Head of caudate nucleus (tissue), 42 donors: ENCODE results near the gene ZNF558.
A peak's percentile ranks its signal among the peaks of the same experiment; 100 is the strongest.

ENCODE experiments used
- DNase-seq, 42 donors: peaks; one replicate each; pipeline versions ENCODE4 v3.0.0 to v3.0.0-alpha.2; 2020 to 2021; ENCODE audit warnings: mixed read lengths in 7 of 42
- intact Hi-C: fragments of 100-400 bp; cut with DNase I; formaldehyde crosslinking; loops from one replicate; pipeline ENCODE4 v1.15.0; 2022

ZNF558 gene

DNA sequence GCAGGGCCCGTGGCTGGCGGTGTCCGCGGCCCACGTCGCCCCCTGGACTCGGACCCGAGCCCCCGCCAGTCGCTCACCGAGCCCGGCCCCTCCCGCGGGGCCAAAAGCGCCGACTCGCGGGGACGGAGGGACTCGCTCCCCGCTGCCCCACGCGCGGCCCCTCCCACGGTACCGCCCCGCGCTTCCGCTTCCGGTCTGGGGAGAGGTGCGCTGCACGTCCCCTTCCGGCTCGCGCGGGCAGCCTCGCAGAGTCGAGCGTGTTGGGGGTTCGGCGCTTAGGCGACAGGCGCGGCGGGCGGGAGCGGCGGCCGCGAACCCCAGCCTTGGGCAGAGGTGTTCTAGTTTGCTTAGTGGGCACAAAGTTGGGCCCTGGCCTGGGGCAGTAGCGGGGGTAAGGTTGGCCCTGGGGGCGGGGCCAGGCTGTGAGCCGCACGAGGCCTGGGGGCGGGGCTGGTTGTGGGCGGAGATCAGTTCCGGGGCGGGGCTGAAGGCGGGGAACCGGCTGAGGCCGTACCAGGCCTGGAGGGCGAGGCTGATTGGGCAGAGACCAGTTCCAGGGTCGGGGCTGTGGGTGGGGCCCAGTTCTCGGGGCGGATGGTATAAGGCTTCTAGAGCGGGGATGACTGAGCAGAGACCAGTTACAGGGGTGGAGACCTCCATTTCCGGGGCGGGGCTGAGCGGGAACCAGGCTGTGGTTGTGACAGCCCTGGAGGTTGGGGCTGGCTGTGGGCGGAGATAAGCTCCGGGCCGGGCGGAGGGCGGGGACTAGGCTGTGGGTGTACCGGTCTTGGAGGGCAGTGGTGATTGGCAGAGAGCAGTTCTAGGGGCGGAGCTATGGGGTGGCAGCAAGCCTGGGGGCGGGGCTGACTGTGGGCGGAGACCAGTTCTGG is at the start of gene ZNF558, which contains the start of gene MBD3L1:
ZNF558 (minus strand) TSS at position 173 of the 890 bp plus-strand sequence. CDS start 9,645 bp downstream, outside the sequence.
MBD3L1 (plus strand) TSS at position 246 of the 890 bp plus-strand sequence. CDS start 10,302 bp downstream, outside the sequence.
- intact Hi-C loops, result no loop called here
- DNase-seq, result peak; percentile 97 to 100 (median 99)

DNA sequence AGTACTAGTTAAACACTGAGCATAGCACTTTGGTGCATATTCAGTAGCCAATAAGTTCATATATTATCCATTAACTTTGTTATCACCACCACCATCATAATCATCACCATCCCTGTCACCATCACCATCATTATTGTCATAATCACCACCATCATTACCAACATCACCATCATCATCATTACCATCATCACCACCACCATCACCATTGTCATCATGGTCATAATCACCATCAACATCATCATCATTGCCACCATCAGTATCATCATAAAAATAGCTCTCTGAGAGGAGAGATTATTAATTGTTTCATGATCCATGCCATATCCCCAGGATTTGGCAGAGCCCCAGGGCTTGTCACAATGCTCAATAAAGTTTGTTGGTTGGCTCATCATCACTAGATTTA is 49.4 kb upstream of the ZNF558 start:
- intact Hi-C loops, result no loop called here
- no peak for DNase-seq

DNA sequence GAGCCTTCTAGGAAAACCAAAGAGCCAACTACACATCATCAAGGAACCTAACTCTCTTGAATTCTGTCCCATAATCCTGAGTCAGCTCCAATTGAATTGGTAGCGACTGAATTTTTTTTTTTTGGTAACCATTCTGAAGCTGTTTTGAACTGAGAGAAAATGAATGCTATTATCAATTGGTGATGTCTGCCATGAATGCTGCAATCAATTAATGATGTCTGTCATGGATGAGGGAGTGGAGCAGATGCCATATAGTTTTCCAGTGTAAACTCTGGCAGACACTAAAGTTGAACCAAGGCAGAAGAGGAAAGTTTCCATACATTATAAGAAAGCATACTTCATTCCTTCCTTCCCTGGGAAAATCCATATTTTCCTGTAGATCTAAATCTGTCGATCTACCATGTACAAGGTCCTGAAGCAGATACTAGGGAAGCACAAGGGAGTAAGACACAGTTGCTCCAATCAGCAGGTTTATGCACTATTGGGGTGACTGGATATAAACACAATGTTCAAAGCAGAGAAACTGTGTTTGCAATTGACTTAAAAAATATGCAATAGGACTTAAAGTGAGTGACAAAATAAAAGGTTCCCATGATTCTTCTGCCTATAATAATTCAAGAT is 48.9 kb upstream of the ZNF558 start:
- no peak for DNase-seq
- intact Hi-C loops, result no loop called here

DNA sequence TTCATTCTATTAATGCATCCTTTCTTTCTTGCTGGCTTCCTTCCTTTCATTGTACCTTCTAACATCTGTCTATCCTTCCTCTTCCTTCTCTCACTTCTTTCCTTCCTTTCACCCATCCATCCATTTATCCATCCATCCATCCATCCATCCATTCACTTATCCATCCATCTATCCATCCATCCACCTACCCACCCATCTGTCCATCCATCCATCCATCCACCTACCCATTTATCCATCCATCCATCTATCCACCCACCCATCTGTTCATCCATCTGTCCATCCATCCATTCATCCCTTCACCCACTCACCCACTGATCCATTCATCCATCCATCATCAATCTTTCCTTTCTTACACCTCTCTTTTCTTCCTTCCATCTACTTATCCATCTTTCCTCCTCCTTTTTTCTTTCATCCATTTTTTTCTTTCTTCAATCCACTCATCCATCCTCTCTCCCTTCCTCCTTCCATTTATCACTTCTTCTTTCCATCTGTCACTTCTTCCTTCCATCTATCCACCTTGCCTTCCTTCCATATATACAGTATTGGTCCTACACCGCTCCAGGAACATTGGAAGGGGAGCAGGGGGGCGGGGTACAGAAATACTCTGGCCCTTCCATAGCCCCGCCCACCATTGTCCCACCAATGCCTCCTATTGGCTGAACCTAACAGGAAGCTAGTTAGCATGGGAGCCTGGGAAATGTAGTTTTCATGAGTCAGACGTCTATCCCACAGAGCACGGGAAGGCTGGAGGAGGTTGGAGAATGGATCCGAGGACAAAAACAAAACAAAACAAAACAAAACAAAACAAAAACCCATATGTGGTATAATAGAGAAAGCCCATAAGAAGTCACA is 46.0 kb upstream of the ZNF558 start:
- DNase-seq, result no peak
- intact Hi-C loops, result no loop called here

DNA sequence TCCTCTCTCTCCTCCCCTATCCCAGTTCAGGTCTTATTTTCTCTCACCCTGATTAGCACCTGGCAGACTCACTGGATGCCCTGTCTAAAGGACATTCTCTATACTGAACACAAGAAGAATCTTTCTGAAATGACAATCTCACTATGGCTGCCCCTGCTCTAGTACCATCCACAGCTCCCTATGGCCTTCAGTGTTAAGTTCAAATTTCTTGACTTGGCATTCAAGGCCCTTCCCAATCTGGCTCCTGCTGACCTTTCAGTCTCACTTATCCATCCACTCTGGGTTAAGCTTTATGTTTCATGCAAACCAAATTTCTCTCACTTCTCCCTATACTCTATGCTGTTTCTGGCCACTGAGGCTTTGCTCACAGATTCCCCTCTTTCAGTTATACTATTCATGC is 34.2 kb upstream of the ZNF558 start:
- intact Hi-C loops, result no loop called here
- DNase-seq, result no peak

DNA sequence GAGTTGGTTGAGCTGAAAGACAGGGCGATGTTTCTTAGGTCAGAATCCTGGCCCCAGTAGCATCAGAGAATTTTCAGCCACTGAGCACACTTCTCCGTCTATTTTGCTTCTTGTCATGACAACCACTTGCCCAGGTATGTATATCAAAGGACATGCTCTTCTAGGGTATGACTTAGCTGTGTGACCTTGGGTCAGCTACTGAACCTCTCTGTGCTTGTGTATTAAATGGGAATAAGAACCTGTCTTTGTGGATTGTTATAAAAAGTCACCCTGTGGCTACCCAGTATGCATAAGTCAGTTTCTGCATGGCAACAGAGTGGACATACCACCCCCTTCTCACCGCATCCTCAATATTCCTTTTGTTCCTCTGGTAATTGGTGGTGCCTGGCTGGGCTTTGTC is 26.2 kb upstream of the ZNF558 start:
- DNase-seq, result no peak
- intact Hi-C loops, result no loop called here

DNA sequence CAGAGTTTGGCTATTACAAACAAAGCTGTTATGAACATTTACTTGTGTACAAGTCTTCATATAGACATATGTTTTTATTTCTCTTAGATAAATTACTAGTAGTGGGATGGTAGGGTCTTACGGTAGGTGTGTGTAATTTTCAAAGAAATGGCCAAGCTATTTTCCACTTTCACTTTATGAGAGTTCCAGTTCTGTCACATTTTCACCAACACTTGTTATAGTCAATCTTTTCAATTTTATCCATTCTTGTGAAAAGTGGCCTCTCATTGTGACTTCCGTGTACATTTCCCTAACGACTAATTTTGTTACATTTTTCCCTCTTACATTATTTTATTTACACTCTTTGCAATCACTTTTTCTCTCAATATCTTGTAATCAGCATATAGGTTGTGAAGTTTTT is 18.4 kb upstream of the ZNF558 start:
- no peak for DNase-seq
- intact Hi-C loops, result no loop called here

DNA sequence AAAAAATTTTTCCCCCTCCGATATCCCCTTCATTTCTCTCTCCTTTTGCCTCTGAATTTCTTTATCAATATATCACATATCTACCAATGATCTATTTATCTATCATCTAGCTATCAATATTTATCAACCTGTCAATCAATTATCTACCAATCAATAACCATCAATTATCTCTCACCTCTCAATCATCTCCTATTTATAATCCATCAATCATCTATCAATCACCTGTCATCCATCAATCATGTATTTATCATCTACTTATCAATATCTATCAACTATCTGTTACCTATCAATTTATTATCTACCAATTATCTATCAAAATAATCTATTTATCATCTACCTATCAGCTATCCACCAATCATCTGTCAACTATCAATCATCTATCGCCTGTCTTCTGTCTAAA is 17.1 kb upstream of the ZNF558 start:
- no peak for DNase-seq
- intact Hi-C loops, result no loop called here

DNA sequence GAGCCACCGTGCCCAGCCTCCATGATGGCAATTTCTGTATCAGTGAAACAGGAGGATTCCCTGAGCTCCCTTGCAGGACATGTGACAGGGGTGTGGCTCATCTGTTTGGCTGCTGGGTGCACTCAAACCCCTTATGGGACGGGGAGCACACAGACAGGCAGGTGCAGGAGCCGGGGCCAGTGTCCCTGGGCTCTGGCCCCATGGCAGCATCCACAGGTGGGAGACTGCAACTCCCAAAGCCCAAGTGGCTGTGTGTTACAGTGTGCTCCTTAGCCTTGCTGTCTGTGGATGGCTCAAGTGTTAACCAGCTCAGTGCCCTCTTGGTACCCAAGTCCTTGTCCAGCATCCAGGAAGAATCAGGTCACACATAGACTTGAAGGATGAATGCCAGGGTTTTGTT is 14.7 kb upstream of the ZNF558 start:
- intact Hi-C loops, result no loop called here
- DNase-seq, result no peak

DNA sequence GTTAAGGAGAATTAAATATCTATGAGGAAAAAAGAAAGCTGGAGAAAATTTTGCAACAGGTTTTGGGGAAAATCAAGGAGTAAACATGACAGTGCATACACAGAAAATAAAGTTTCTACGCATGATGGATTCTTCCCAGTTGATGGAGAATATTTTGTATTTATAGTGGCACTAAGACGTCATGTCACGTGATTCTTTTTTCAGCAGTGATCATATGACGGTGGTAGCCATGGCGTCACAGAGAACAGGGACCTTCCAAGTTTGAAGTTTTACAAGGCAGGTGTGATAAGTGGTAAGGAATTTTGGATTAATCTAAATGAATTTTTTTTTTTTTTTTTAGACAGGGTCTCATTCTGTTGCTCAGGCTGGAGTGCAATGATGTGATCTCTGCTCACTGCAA is 8.6 kb upstream of the ZNF558 start:
- intact Hi-C loops, result no loop called here

DNA sequence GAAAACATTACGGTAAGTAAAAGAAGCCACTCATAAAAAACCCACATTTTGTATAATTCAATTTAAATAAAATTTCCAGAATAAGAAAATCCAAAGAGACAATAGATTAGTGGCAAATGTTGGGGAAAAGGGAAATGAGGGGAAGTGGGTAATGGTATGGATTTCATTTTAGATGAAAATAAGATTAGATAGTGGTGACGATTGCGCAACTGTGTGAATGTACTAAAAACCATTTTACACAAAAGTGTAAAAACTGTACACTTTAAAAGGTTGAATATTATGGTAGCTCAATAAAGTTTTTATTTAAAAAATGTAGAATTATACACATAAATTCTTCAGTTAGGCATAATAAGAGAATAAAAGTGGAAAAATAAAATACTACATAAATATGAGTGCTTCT is 3.8 kb upstream of the ZNF558 start:
- intact Hi-C loops, result no loop called here
- no peak for DNase-seq

More for the DNA sequence above, 8.6 kb upstream of the ZNF558 start:
- no peak for DNase-seq

DNA sequence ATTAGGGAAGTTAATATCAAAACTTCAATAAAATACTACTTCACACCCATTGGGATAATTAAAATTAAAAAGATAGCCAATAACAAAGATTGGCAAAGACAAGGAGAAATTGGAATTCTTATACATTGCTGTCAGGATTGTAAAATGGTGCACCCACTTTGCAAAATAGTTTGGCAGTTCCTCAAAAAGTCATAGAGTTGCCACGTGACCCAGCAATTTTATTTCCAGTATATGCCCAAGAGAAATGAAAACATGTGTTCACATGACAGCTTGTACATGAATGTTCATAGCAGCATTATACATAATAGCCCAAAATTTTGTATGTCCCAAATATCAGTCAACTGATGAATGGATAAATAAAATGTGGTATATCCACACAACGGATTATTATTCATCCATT is 3.3 kb upstream of the ZNF558 start:
- intact Hi-C loops, result no loop called here
- no peak for DNase-seq

DNA sequence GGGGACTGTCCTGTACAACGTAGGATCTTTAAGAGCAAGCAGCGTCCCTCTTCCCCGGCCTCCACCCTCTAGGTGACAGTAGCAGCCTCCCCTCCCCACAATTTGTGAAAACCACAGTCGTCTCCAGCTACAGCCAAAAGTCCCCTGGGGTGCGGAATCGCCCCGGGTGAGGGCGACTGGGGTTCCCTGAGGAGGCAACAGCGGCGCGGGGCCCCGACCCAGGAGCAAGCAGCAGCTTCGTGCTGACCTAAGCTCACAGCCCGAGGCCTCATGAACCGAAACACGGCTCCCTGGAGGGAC is 322 bp downstream of the ZNF558 start:
- DNase-seq, result no peak
- intact Hi-C loops, result no loop called here

DNA sequence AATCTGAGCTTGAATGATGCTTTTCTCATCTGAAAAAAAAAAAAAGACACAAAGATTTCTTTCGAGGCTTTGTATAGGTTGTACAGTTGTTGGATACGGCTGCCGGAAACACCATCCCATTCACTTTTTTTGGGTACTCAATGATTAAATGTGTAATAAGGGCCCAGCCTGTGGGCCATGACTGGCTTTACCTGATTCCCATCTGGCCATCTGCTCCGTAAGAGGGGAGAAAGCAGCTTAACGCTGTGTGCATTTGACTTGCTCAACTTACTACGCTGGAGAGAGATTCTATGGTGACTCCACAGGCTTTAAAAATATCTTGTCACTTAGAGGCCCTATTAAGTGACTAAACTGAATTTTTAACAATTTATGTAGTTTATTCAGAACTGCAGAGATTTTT is 731 bp downstream of the ZNF558 start:
- no peak for DNase-seq

DNA sequence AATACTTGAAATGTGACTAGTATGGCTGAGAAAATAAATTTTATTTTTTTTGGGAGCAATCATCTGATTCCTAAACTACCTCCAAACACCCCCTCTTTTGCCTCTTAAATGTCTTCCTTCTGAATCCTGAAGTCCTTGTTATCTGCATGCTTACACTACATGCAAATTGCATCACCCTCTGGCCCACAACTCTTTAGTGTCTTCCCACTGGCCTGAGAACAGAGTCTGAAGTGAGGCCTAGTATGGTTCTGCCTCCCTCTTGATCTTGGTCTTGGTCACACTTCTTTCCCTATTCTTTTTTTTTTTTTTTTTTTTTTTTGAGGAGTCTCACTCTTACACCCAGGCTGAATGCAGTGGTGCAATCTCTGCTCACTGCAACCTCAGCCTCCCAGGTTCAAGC is 4.8 kb downstream of the ZNF558 start:
- no peak for DNase-seq
- intact Hi-C loops, result no loop called here

More for the DNA sequence above, 731 bp downstream of the ZNF558 start:
- intact Hi-C loops, result no loop called here

DNA sequence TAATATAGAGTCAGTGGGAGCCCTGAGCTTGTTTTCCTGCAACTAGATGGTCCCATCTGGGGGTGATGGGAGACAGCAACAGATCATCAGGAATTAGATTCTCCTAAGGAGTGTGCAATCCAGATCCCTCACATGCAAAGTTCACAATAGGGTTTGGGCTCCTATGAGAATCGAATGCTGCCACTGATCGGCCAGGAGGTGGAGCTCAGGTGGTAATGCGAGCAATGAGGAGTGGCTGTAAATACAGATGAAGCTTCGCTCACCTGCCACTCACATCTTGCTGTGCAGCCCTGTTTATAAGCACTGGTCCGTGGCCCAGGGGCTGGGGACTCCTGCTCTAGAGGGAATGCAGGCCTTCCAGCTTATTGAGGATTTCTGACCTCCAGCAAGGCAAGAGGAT is 5.7 kb downstream of the ZNF558 start:
- DNase-seq, result no peak
- intact Hi-C loops, result no loop called here

DNA sequence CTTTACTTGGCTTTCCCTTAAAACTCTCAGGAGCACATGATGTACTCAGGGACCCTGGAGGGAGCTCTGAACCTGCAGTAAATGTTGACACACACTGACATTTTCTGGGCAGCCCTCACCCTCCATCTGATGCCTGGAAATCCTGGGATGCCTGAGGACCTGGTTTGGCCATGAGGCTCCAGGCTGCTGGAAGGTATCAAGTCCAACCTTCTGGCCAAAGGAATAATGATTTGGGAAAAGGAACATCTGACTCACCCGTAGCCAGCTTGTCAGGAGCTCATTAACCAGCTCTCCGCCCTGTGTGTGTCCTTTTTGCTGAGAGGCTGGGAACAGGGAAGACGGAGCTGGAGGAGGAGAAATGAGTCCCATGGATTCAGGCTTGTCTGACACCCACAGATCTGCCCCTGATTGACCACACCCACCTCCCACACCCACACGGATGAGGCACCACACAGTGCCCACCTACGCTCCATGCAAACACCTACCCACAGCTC is 10.3 kb downstream of the ZNF558 start:
- intact Hi-C loops, result no loop called here
- no peak for DNase-seq

DNA sequence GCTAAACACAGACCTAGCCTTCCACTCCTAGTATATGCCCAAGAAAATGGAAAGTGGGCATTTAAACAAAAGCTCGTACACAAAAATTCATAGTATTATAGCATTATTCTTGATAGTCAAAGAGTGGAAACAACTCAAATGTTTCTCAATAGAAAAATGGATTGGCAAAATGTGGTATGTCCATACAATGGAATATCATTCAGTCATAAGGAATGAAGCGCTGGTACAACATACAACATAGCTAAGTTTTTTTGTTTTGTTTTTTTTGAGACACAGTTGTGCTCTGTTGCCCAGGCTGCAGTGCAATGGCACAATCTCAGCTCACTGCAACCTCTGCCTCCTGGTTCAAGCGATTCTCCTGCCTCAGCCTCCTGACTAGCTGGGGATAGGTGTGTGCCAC is 11.9 kb downstream of the ZNF558 start:
- intact Hi-C loops, result no loop called here
- DNase-seq, result no peak

DNA sequence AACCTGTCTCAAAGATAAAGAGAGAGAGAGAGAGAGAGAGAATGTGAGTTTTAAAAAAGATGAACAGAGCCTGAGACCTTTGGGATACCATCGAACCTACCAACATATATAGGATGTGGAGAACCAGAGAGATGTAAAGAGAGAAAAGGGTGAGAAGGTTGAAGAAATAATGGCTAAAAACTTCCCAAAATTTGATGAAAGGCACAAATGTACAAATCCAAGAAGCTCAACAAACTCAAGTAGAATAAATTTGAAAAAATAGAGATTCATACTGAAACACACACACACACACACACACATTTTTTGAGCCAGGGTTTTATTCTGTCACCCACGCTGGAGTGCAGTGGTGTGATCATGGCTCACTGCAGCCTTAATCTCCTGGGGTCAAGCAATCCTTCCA is 16.3 kb downstream of the ZNF558 start:
- no peak for DNase-seq
- intact Hi-C loops, result no loop called here

DNA sequence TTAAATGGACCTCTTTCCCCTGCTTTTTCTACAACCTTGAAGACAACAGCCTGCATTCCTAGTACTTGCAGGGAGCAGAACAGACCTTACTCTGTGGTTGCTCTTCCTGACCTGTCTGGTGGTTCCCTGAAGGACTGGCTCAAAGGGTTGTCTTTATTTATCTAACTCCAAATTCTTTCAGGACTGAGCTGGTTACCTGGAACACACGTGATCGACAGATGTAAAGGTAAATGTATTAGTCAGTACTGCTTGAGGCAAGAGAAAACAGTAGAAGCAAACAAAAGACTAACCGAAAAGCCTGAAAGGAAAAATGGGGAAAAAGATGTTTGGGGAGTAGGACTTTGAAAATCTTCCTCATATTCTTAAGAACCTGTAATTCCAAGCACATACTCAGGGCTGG is 17.9 kb downstream of the ZNF558 start:
- intact Hi-C loops, result no loop called here
- DNase-seq, result no peak
